Activated naive CD8-positive, alpha-beta T cell (primary cell): ENCODE data around the gene TIAM2.
"Not testable (repeated sequence)": the region's sequence is repeated elsewhere in the genome, so short reads cannot be mapped to it uniquely, and the experiment has no call there.

Experiments
- H3K27ac Mint-ChIP-seq: one replicate; pipeline ENCODE4 v1.8.0; 2021; ENCODE audit warnings: mixed read lengths
- H3K27me3 Mint-ChIP-seq: one replicate; pipeline ENCODE4 v1.8.0; 2021; ENCODE audit warnings: mixed read lengths
- H3K36me3 Mint-ChIP-seq: one replicate; pipeline ENCODE4 v1.8.0; 2021; ENCODE audit warnings: mixed read lengths
- H3K4me1 Mint-ChIP-seq: one replicate; pipeline ENCODE4 v1.8.0; 2021; ENCODE audit warnings: low read depth, mixed read lengths
- H3K4me3 Mint-ChIP-seq: one replicate; pipeline ENCODE4 v1.8.0; 2021; ENCODE audit warnings: mild to moderate bottlenecking, mixed read lengths
- H3K9me3 Mint-ChIP-seq: one replicate; pipeline ENCODE4 v1.8.0; 2021; ENCODE audit warnings: low read depth, mixed read lengths

The TIAM2 gene

GRCh38 chr6:155171747-155172449 is 176.8 kb downstream of the TIAM2 start:
- peak overlapping the region; percentile 95 for H3K27ac Mint-ChIP-seq
- peak overlapping the region; percentile 44 for H3K4me3 Mint-ChIP-seq
- H3K27me3 Mint-ChIP-seq = no peaks in the 10 kb centered on the region
- peaks cover 32% of the 10 kb centered on the region for H3K4me1 Mint-ChIP-seq
- H3K36me3 Mint-ChIP-seq = no peaks in the 10 kb centered on the region
- no peaks in the 10 kb centered on the region for H3K9me3 Mint-ChIP-seq

GRCh38 chr6:155173488-155173887 is 178.4 kb downstream of the TIAM2 start:
- no peaks in the 10 kb centered on the region for H3K9me3 Mint-ChIP-seq
- H3K36me3 Mint-ChIP-seq = no peaks in the 10 kb centered on the region
- no peak overlapping the region for H3K4me3 Mint-ChIP-seq
- H3K27ac Mint-ChIP-seq = peak overlapping the region; percentile 69
- peaks cover 32% of the 10 kb centered on the region for H3K4me1 Mint-ChIP-seq
- H3K27me3 Mint-ChIP-seq = no peaks in the 10 kb centered on the region

- peak overlapping the region; percentile 2 for H3K4me3 Mint-ChIP-seq
These were observed 179.6 kb downstream of the TIAM2 start for GRCh38 chr6:155174576-155175211.

GRCh38 chr6:155177363-155177961 is 182.3 kb downstream of the TIAM2 start:
- Mint-ChIP-seq H3K9me3 (no peaks in the 10 kb centered on the region), H3K27ac (no peak overlapping the region), H3K4me3 (no peak overlapping the region), H3K27me3 (no peaks in the 10 kb centered on the region), H3K4me1 (peaks cover 11% of the 10 kb centered on the region), H3K36me3 (no peaks in the 10 kb centered on the region)

More at GRCh38 chr6:155174576-155175211, 179.6 kb downstream of the TIAM2 start:
- Mint-ChIP-seq H3K27me3 (no peaks in the 10 kb centered on the region), H3K9me3 (no peaks in the 10 kb centered on the region), H3K4me1 (peaks cover 32% of the 10 kb centered on the region), H3K36me3 (no peaks in the 10 kb centered on the region), H3K27ac (peak overlapping the region; percentile 90)

GRCh38 chr6:155181498-155181897 is 186.4 kb downstream of the TIAM2 start:
- Mint-ChIP-seq H3K9me3 (no peaks in the 10 kb centered on the region), H3K4me3 (no peak overlapping the region), H3K27me3 (no peaks in the 10 kb centered on the region), H3K27ac (peak overlapping the region; percentile 1), H3K4me1 (peaks cover 11% of the 10 kb centered on the region), H3K36me3 (no peaks in the 10 kb centered on the region)

GRCh38 chr6:155182103-155182502 is 187.0 kb downstream of the TIAM2 start:
- no peaks in the 10 kb centered on the region for H3K9me3 Mint-ChIP-seq
- H3K27ac Mint-ChIP-seq = no peak overlapping the region
- no peaks in the 10 kb centered on the region for H3K36me3 Mint-ChIP-seq
- peaks cover 12% of the 10 kb centered on the region for H3K4me1 Mint-ChIP-seq
- H3K27me3 Mint-ChIP-seq = no peaks in the 10 kb centered on the region
- no peak overlapping the region for H3K4me3 Mint-ChIP-seq

GRCh38 chr6:155183095-155183494 is 188.0 kb downstream of the TIAM2 start:
- Mint-ChIP-seq H3K4me3 (no peak overlapping the region), H3K36me3 (no peaks in the 10 kb centered on the region), H3K27ac (no peak overlapping the region), H3K27me3 (no peaks in the 10 kb centered on the region), H3K9me3 (no peaks in the 10 kb centered on the region), H3K4me1 (peaks cover 19% of the 10 kb centered on the region)

GRCh38 chr6:155185041-155185440 is 189.9 kb downstream of the TIAM2 start:
- not testable (repeated sequence) for H3K27me3 Mint-ChIP-seq, H3K36me3 Mint-ChIP-seq, H3K9me3 Mint-ChIP-seq, H3K4me3 Mint-ChIP-seq
- peak overlapping the region; percentile 48 for H3K27ac Mint-ChIP-seq
- H3K4me1 Mint-ChIP-seq = peaks cover 36% of the 10 kb centered on the region

GRCh38 chr6:155185544-155185943 is 190.4 kb downstream of the TIAM2 start:
- H3K4me3 Mint-ChIP-seq = peak overlapping the region; percentile 56
- peaks cover 37% of the 10 kb centered on the region for H3K4me1 Mint-ChIP-seq
- H3K9me3 Mint-ChIP-seq = no peaks in the 10 kb centered on the region
- H3K36me3 Mint-ChIP-seq = no peaks in the 10 kb centered on the region
- H3K27me3 Mint-ChIP-seq = no peaks in the 10 kb centered on the region
- peak overlapping the region; percentile 97 for H3K27ac Mint-ChIP-seq

- Mint-ChIP-seq H3K4me3 (peak overlapping the region; percentile 56), H3K4me1 (peaks cover 37% of the 10 kb centered on the region), H3K27me3 (no peaks in the 10 kb centered on the region), H3K36me3 (no peaks in the 10 kb centered on the region), H3K9me3 (no peaks in the 10 kb centered on the region), H3K27ac (peak overlapping the region; percentile 97)
These were observed 191.0 kb downstream of the TIAM2 start for GRCh38 chr6:155186052-155186658.

GRCh38 chr6:155187106-155187505 is 192.0 kb downstream of the TIAM2 start:
- Mint-ChIP-seq H3K4me1 (peaks cover 37% of the 10 kb centered on the region), H3K27ac (peak overlapping the region; percentile 76), H3K36me3 (no peaks in the 10 kb centered on the region), H3K9me3 (no peaks in the 10 kb centered on the region), H3K4me3 (no peak overlapping the region), H3K27me3 (peaks cover 2% of the 10 kb centered on the region)

- Mint-ChIP-seq H3K9me3 (no peaks in the 10 kb centered on the region), H3K4me3 (no peak overlapping the region), H3K4me1 (peaks cover 37% of the 10 kb centered on the region), H3K27ac (peak overlapping the region; percentile 80), H3K27me3 (peaks cover 2% of the 10 kb centered on the region), H3K36me3 (no peaks in the 10 kb centered on the region)
These were observed 193.0 kb downstream of the TIAM2 start for GRCh38 chr6:155187994-155188706.

GRCh38 chr6:155188707-155189496 is 193.8 kb downstream of the TIAM2 start:
- H3K27ac Mint-ChIP-seq = peak overlapping the region; percentile 80
- peaks cover 37% of the 10 kb centered on the region for H3K4me1 Mint-ChIP-seq
- no peaks in the 10 kb centered on the region for H3K9me3 Mint-ChIP-seq
- no peaks in the 10 kb centered on the region for H3K36me3 Mint-ChIP-seq
- peak overlapping the region; percentile 35 for H3K4me3 Mint-ChIP-seq
- H3K27me3 Mint-ChIP-seq = peaks cover 2% of the 10 kb centered on the region

- Mint-ChIP-seq H3K4me3 (no peak overlapping the region), H3K27ac (no peak overlapping the region), H3K27me3 (peaks cover 2% of the 10 kb centered on the region), H3K9me3 (no peaks in the 10 kb centered on the region), H3K4me1 (peaks cover 34% of the 10 kb centered on the region), H3K36me3 (no peaks in the 10 kb centered on the region)
These were observed 195.6 kb downstream of the TIAM2 start for GRCh38 chr6:155190677-155191076.
